A549 (cell line): ENCODE results near the gene ATP5PF. TPM values are rescaled to one million over a fixed set of nuclear protein-coding genes. Genes with fewer than 3 reads are reported as not detected.
"Not testable (repeated sequence)": the region's sequence is repeated elsewhere in the genome, so short reads cannot be mapped to it uniquely, and the experiment has no call there.

Source experiments
- ATAC-seq, 2 experiments: fragments of 200-7000 bp in 1 of 2; fragments of >200 bp in 1 of 2; cut with Nextera tagmentation in 1 of 2; cut with Tn5 transposase in 1 of 2; 3 replicates each; pipeline versions ENCODE4 v1.8.0 to v1.9.1; 2018 to 2020; ENCODE audit warnings: mild to moderate bottlenecking in 1 of 2, moderate library complexity in 1 of 2
- CTCF ChIA-PET: fragments of 300-600 bp; sonication (Branson Sonifier 250); formaldehyde crosslinking; extraction: SDS; loops from one replicate; lab custom pipeline; 2021; ENCODE audit warnings: antibody characterized with exemption, inconsistent platforms; lab: Yijun Ruan, JAX
- POLR2A ChIA-PET: fragments of 350-600 bp; formaldehyde crosslinking; extraction: SDS; loops from one replicate; lab custom pipeline; 2021; ENCODE audit warnings: antibody characterized with exemption, inconsistent platforms; lab: Yijun Ruan, JAX
- DNase-seq, 2 experiments: peaks; one replicate each; pipeline versions ENCODE4 v3.0.0 to v3.0.0-alpha.2; 2011 to 2016; ENCODE audit warnings: low read depth in 1 of 2, low spot score in 1 of 2
- FAIRE-seq: peaks from 2 replicates; lab custom pipeline; 2011; peaks lifted over from hg19 to GRCh38; lab: Jason Lieb, UNC
- H3K27ac ChIP-seq, 2 experiments: fragments of >200 bp; sonication (Bioruptor Twin); formaldehyde crosslinking; 3 replicates each; pipeline ENCODE4 v1.5.1; 2016 to 2017
- H3K4me1 ChIP-seq: fragments of >200 bp; sonication (Bioruptor Twin); formaldehyde crosslinking; 3 replicates; pipeline ENCODE4 v1.6.1; 2016
- H3K4me2 ChIP-seq: fragments of >200 bp; sonication (Bioruptor Twin); formaldehyde crosslinking; 3 replicates; pipeline ENCODE4 v1.6.1; 2016
- H3K4me3 ChIP-seq: fragments of >200 bp; sonication (Bioruptor Twin); formaldehyde crosslinking; 3 replicates; pipeline ENCODE4 v1.5.1; 2016
- H3K9me3 ChIP-seq: fragments of >200 bp; sonication (Bioruptor Twin); formaldehyde crosslinking; 3 replicates; pipeline ENCODE4 v1.6.1; 2016
- CBX2 ChIP-seq: fragments of 200-600 bp; sonication (generic); IDR thresholded peaks from 2 replicates; pipeline ENCODE4 v1.6.1; 2016; ENCODE audit warnings: low read depth, mild to moderate bottlenecking, borderline replicate concordance
- CEBPB ChIP-seq, 2 experiments: fragments of >200 bp in 1 of 2; sonication (Bioruptor Twin) in 1 of 2; formaldehyde crosslinking in 1 of 2; IDR thresholded peaks; 2 replicates each; pipeline ENCODE4 v1.6.1; 2012 to 2016
- EP300 ChIP-seq, 2 experiments: fragments of >200 bp; sonication (Bioruptor Twin); formaldehyde crosslinking; IDR thresholded peaks; 2 replicates in 1 of 2; 3 replicates in 1 of 2; pipeline ENCODE4 v1.6.1; 2016 to 2017
- ESRRA ChIP-seq: fragments of 150-350 bp; IDR thresholded peaks from 2 replicates; pipeline ENCODE4 v1.6.1; 2014; ENCODE audit warnings: mild to moderate bottlenecking, low read length, borderline replicate concordance
- FOSB ChIP-seq: fragments of 250-450 bp; sonication (Bioruptor Pico); IDR thresholded peaks from 2 replicates; pipeline ENCODE4 v1.5.0; 2020; ENCODE audit warnings: mild to moderate bottlenecking, moderate library complexity
- FOSL2 ChIP-seq, 2 experiments: fragments of 450-650 bp in 1 of 2; fragments of >200 bp in 1 of 2; sonication (Bioruptor Twin) in 1 of 2; formaldehyde crosslinking; IDR thresholded peaks; 2 replicates each; pipeline versions ENCODE4 v1.5.0 to v1.6.1; 2016 to 2020; ENCODE audit warnings: mild to moderate bottlenecking in 1 of 2, moderate library complexity in 1 of 2
- GATA3 ChIP-seq: IDR thresholded peaks from 2 replicates; pipeline ENCODE4 v1.6.1; 2012; ENCODE audit warnings: borderline replicate concordance
- HOXB5 ChIP-seq: fragments of 250-450 bp; sonication (Bioruptor Pico); IDR thresholded peaks from 2 replicates; pipeline ENCODE4 v1.5.0; 2020; ENCODE audit warnings: mild to moderate bottlenecking, moderate library complexity
- KDM1A ChIP-seq: fragments of 200-600 bp; sonication (generic); IDR thresholded peaks from 2 replicates; pipeline ENCODE4 v1.6.1; 2016; ENCODE audit warnings: low read depth, mild to moderate bottlenecking
- KDM5A ChIP-seq: fragments of 200-600 bp; sonication (generic); IDR thresholded peaks from 2 replicates; pipeline ENCODE4 v1.6.1; 2016; ENCODE audit warnings: antibody characterized with exemption, mild to moderate bottlenecking
- MAZ ChIP-seq: fragments of 150-350 bp; IDR thresholded peaks from 2 replicates; pipeline ENCODE4 v1.6.1; 2014; ENCODE audit warnings: antibody characterized with exemption, low read depth, low read length, borderline replicate concordance
- MYC ChIP-seq: IDR thresholded peaks from 2 replicates; pipeline ENCODE4 v1.6.1; 2012; ENCODE audit warnings: mild to moderate bottlenecking, inconsistent platforms, low read length, improper control_type of control experiment, borderline replicate concordance
- POLR2AphosphoS2 ChIP-seq: conservative IDR thresholded peaks from 2 replicates; pipeline ENCODE4 v1.6.1; 2012; ENCODE audit warnings: low read length, improper control_type of control experiment, inconsistent platforms
- RAD21 ChIP-seq, 2 experiments: fragments of >200 bp in 1 of 2; sonication (Bioruptor Twin) in 1 of 2; formaldehyde crosslinking in 1 of 2; IDR thresholded peaks in 1 of 2; conservative IDR thresholded peaks in 1 of 2; 2 replicates in 1 of 2; 3 replicates in 1 of 2; pipeline ENCODE4 v1.6.1; 2012 to 2018; ENCODE audit warnings: inconsistent platforms in 1 of 2
- RCOR1 ChIP-seq: fragments of 150-350 bp; IDR thresholded peaks from 2 replicates; pipeline ENCODE4 v1.6.1; 2014; ENCODE audit warnings: antibody characterized with exemption, low read length, low read depth
- RFX5 ChIP-seq: fragments of 450-650 bp; IDR thresholded peaks from 2 replicates; pipeline ENCODE4 v1.7.1; 2014; ENCODE audit warnings: antibody characterized with exemption, mild to moderate bottlenecking, moderate library complexity
- RNF2 ChIP-seq: fragments of 200-600 bp; sonication (generic); IDR thresholded peaks from 2 replicates; pipeline ENCODE4 v1.6.1; 2016; ENCODE audit warnings: low read depth, mild to moderate bottlenecking, antibody characterized with exemption, moderate library complexity, borderline replicate concordance
- SMC3 ChIP-seq: fragments of >200 bp; sonication (Bioruptor Twin); formaldehyde crosslinking; IDR thresholded peaks from 3 replicates; pipeline ENCODE4 v1.6.1; 2018; ENCODE audit warnings: inconsistent platforms
- SREBF2 ChIP-seq: fragments of 450-650 bp; IDR thresholded peaks from 2 replicates; pipeline ENCODE4 v1.6.1; 2014; ENCODE audit warnings: mild to moderate bottlenecking, moderate library complexity
- TFCP2L1 ChIP-seq: fragments of 250-450 bp; sonication (Bioruptor Pico); IDR thresholded peaks from 2 replicates; pipeline ENCODE4 v1.5.0; 2021; ENCODE audit warnings: mild to moderate bottlenecking
- TP53 ChIP-seq: fragments of 250-450 bp; sonication (Bioruptor Pico); IDR thresholded peaks from 2 replicates; pipeline ENCODE4 v1.5.0; 2021; ENCODE audit warnings: mild to moderate bottlenecking, moderate library complexity
- ZC3H11A ChIP-seq: fragments of 450-650 bp; IDR thresholded peaks from 2 replicates; pipeline ENCODE4 v1.6.1; 2014; ENCODE audit warnings: antibody characterized with exemption, mild to moderate bottlenecking
- ZFP36 ChIP-seq: fragments of 450-650 bp; IDR thresholded peaks from 2 replicates; pipeline ENCODE4 v1.6.1; 2014; ENCODE audit warnings: borderline replicate concordance; ENCODE audit not compliant: partially characterized antibody
- ZSCAN20 ChIP-seq: fragments of 250-450 bp; sonication (Bioruptor Pico); IDR thresholded peaks from 2 replicates; pipeline ENCODE4 v1.8.0; 2022; ENCODE audit warnings: mild to moderate bottlenecking, moderate library complexity
- WGBS: methylation state at CpG from one replicate; pipeline ENCODE4 v1.1.6; 2017; ENCODE audit errors: missing lambda C conversion rate; 5-methylcytosine and 5-hydroxymethylcytosine counted together
- polyA plus RNA-seq, 4 experiments: library from polyadenylated mRNA; depleted of rRNA in 3 of 4; stranded (reverse); fragments of >200 nt; fragmentation: RNase III in 1 of 4; extraction: RNeasy Plus Mini Kit Qiagen cat#74134 plus additional on column Dnase treatment in 1 of 4; gene quantifications; 2 replicates in 3 of 4; 3 replicates in 1 of 4; pipeline ENCODE4 v1.2.3, GENCODE V29; 2011 to 2017
- TF ChIP-seq, protein P1 (sequence below): fragments of 150-350 bp; IDR thresholded peaks from 2 replicates; pipeline ENCODE4 v1.6.1; 2014; ENCODE audit warnings: low read depth, mild to moderate bottlenecking, low read length
- TF ChIP-seq, protein P2 (sequence below): fragments of 250-450 bp; sonication (Bioruptor Pico); IDR thresholded peaks from 2 replicates; pipeline ENCODE4 v1.5.0; 2020; ENCODE audit warnings: low read depth, mild to moderate bottlenecking, moderate library complexity
- TF ChIP-seq, protein P3 (sequence below): fragments of 450-650 bp; IDR thresholded peaks from 2 replicates; pipeline ENCODE4 v1.6.1; 2014; ENCODE audit warnings: antibody characterized with exemption
- TF ChIP-seq, protein P4 (sequence below): IDR thresholded peaks from 2 replicates; pipeline ENCODE4 v1.6.1; 2012

ATP5PF gene
- polyA plus RNA-seq, 2 of the 4 experiments (the other 2 are of a cell fraction), result 202 to 224 TPM

DNA sequence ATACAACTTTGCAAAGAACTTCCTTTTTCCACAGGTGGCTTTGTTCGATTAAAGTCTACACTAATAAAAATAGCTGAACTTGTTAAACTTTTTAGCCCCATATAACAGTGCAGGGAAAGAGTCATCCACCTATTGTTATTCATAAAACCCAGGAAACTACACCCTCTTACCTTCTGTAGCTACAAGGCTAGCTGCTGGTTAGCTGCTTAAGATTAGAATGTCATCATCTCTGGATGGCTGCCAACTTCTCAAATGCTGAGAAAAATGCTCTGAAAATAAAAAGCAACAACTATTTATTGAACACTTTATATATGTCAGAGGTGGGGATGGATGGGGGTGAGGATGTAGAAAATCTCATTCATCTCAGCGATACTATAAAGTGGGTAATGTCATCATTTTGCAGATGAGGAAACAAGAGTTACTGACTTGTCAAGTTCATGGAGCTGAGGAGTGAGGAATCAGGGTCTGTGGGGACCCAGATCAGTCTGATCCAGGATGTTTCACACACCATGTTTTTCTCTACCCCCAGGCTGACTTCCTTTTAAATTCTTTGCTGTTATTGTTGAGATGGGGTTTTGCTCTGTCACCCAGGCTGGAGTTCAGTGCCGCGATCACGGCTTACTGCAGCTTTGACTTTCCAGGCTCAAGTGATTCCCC is 17.1 kb downstream of the ATP5PF start (continued):
- TF ChIP-seq FOSL2 (IDR thresholded peaks at IDR 0.05), result no peak
- no peak for TF ChIP-seq FOSL2 (CRISPR knock-in tag; IDR thresholded peaks at IDR 0.05)
- TF ChIP-seq RCOR1, result no peak

DNA sequence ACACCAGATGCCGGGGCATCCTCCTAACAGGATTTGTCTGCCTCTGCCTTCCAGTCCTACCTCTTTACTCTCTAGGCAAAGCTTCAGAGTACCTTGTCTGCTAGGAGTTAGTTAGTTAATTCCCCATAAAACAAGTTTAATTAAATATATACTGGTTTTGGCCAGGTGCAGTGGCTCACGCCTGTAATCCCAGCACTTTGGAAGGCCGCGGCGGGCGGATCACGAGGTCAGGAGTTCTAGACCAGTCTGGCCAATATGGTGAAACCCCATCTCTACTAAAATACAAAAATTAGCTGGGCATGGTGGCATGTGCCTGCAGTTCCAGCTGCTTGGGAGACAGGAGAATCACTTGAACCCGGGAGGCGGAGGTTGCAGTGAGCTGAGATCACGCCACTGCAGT is 20.6 kb downstream of the ATP5PF start:
- WGBS, result 95% methylated on average over 10 of the region's 10 CpGs
- H3K4me3 ChIP-seq, POLR2A ChIA-PET, H3K4me2 ChIP-seq, H3K9me3 ChIP-seq, H3K27ac ChIP-seq, DNase-seq, FAIRE-seq, ATAC-seq, H3K4me1 ChIP-seq: not testable (repeated sequence)
- CTCF ChIA-PET, result interaction anchor here (0.8 kb wide), 1 partner anchor 90 kb away, joined by 3 read pairs; no protein-coding TSS in a partner anchor

DNA sequence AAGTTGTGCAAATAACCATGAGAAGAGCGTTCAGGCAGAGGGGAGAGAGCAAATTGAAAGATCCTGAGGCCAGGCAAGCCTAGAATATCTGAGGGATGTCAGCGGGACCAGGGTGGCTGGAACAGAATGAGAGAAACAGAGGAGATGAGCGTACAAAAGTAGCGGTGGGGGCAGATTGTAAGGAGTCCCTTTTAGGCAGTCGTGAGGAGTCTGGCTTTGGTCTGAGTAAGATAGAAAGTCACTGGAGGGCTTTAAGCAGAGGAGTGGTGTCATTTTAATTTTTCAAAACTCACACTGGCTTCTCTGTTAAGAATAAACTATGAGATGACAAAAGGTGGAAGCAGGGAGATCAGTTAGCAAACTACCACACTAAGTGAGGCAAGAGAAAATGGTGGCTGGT is 24.2 kb downstream of the ATP5PF start:
- 70% methylated on average over 5 of the region's 5 CpGs for WGBS
- Histone ChIP-seq H3K4me2 (no peak overlapping the region), H3K4me3 (no peak overlapping the region)
- CTCF ChIA-PET, result no interaction called here
- no peak for FAIRE-seq
- TF ChIP-seq MYC (no peak), KDM5A (no peak), ESRRA (no peak), EP300 (IDR thresholded peaks at IDR 0.05) (no peak), TFCP2L1 (CRISPR knock-in tag) (no peak), RFX5 (no peak), GATA3 (no peak), RNF2 (no peak), ZC3H11A (no peak), MAZ (no peak), FOSB (CRISPR knock-in tag) (no peak), ZSCAN20 (CRISPR knock-in tag) (no peak), SREBF2 (no peak), POLR2AphosphoS2 (no peak), TP53 (CRISPR knock-in tag) (no peak)
- TF ChIP-seq, protein P1, sequence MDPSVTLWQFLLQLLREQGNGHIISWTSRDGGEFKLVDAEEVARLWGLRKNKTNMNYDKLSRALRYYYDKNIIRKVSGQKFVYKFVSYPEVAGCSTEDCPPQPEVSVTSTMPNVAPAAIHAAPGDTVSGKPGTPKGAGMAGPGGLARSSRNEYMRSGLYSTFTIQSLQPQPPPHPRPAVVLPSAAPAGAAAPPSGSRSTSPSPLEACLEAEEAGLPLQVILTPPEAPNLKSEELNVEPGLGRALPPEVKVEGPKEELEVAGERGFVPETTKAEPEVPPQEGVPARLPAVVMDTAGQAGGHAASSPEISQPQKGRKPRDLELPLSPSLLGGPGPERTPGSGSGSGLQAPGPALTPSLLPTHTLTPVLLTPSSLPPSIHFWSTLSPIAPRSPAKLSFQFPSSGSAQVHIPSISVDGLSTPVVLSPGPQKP, result no peak
- TF ChIP-seq, protein P2, sequence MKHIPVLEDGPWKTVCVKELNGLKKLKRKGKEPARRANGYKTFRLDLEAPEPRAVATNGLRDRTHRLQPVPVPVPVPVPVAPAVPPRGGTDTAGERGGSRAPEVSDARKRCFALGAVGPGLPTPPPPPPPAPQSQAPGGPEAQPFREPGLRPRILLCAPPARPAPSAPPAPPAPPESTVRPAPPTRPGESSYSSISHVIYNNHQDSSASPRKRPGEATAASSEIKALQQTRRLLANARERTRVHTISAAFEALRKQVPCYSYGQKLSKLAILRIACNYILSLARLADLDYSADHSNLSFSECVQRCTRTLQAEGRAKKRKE, result no peak
- TF ChIP-seq, all 56 proteins: peak for 0
- POLR2A ChIA-PET, result no interaction called here
- no peaks in the 10 kb centered on the region for H3K9me3 ChIP-seq
- DNase-seq (no peak), ATAC-seq (no peak)
- H3K4me1 ChIP-seq, result no peaks in the 10 kb centered on the region
- no peak overlapping the region for H3K27ac ChIP-seq

DNA sequence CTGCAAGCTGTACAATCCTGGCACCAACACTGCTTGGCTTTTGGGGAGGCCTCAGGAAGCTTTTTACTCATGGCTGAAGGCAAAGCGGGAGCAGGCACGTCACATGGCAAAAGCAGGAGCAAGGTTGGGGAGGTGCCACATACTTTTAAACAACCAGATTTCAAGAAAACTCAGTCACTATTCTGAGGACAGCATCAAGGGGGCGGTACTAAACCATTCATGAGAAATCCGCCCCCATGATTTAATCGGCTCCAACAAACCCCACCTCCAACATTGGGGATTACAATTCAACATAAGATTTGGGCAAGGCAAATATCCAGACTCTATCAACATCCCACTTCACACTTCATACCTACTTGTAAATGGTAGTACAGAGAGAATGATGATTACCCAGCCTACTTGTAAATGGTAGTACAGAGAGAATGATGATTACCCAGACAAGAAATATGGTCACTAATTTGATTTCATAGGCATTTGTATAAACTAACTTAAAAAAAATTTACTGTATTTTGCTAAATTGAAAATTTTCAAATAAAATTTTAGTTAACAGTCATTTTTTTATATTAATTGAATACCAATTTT is 24.9 kb downstream of the ATP5PF start:
- Histone ChIP-seq H3K27ac (no peak overlapping the region), H3K4me2 (no peak overlapping the region), H3K4me1 (no peaks in the 10 kb centered on the region), H3K9me3 (no peaks in the 10 kb centered on the region), H3K4me3 (no peak overlapping the region)
- DNase-seq (no peak), ATAC-seq (no peak), FAIRE-seq (no peak)
- CTCF ChIA-PET, result interaction anchor here (0.6 kb wide), 1 partner anchor 407 kb away, joined by 3 read pairs; no protein-coding TSS in a partner anchor
- 54% methylated on average over 5 of the region's 5 CpGs for WGBS
- POLR2A ChIA-PET, result no interaction called here
- TF ChIP-seq FOSB (CRISPR knock-in tag) (no peak), CEBPB (IDR thresholded peaks at IDR 0.05) (no peak), RAD21 (conservative IDR thresholded peaks at IDR 0.05 in 1 of 2, IDR thresholded peaks at IDR 0.05 in 1 of 2) (no peak), ZFP36 (no peak), POLR2AphosphoS2 (no peak), CBX2 (no peak), SMC3 (no peak), KDM1A (no peak), HOXB5 (CRISPR knock-in tag) (no peak), KDM5A (no peak)
- TF ChIP-seq, protein P3, sequence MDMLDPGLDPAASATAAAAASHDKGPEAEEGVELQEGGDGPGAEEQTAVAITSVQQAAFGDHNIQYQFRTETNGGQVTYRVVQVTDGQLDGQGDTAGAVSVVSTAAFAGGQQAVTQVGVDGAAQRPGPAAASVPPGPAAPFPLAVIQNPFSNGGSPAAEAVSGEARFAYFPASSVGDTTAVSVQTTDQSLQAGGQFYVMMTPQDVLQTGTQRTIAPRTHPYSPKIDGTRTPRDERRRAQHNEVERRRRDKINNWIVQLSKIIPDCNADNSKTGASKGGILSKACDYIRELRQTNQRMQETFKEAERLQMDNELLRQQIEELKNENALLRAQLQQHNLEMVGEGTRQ, result no peak
- TF ChIP-seq, protein P2, result no peak
- TF ChIP-seq, protein P4, sequence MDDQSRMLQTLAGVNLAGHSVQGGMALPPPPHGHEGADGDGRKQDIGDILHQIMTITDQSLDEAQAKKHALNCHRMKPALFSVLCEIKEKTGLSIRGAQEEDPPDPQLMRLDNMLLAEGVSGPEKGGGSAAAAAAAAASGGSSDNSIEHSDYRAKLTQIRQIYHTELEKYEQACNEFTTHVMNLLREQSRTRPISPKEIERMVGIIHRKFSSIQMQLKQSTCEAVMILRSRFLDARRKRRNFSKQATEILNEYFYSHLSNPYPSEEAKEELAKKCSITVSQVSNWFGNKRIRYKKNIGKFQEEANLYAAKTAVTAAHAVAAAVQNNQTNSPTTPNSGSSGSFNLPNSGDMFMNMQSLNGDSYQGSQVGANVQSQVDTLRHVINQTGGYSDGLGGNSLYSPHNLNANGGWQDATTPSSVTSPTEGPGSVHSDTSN, result no peak
